Hepatocyte (in vitro differentiated cells): ENCODE data around the gene KIF18B. TPM values are rescaled to one million over a fixed set of nuclear protein-coding genes. Genes with fewer than 3 reads are reported as not detected.
A peak's percentile ranks its signal among the peaks of the same experiment; 100 is the strongest.

Source experiments
- DNase-seq: peaks from one replicate; pipeline ENCODE4 v3.0.0-alpha.2; 2016; ENCODE audit warnings: low spot score
- H2AFZ ChIP-seq: fragments of 200-600 bp; sonication (generic); 2 replicates; pipeline ENCODE4 v1.6.0; 2016; ENCODE audit warnings: antibody characterized with exemption, mild to moderate bottlenecking
- H3K27ac ChIP-seq: fragments of 200-600 bp; sonication (generic); 2 replicates; pipeline ENCODE4 v1.5.1; 2016; ENCODE audit warnings: mild to moderate bottlenecking
- H3K27me3 ChIP-seq: fragments of 200-600 bp; sonication (generic); 2 replicates; pipeline ENCODE4 v1.6.1; 2016
- H3K36me3 ChIP-seq: fragments of 200-600 bp; sonication (generic); replicated peaks from 2 replicates; pipeline ENCODE4 v1.5.1; 2016; ENCODE audit warnings: low read depth; ENCODE audit not compliant: insufficient read depth
- H3K4me1 ChIP-seq: fragments of 200-600 bp; sonication (generic); 2 replicates; pipeline ENCODE4 v1.5.1; 2016; ENCODE audit warnings: mild to moderate bottlenecking, moderate library complexity; ENCODE audit not compliant: insufficient read depth
- H3K4me2 ChIP-seq: fragments of 200-600 bp; sonication (generic); 2 replicates; pipeline ENCODE4 v1.6.0; 2016
- H3K4me3 ChIP-seq: fragments of 200-600 bp; sonication (generic); 2 replicates; pipeline ENCODE4 v1.5.1; 2016; ENCODE audit warnings: mild to moderate bottlenecking
- H3K79me2 ChIP-seq: fragments of 200-600 bp; sonication (generic); 2 replicates; pipeline ENCODE4 v1.6.0; 2017; ENCODE audit warnings: mild to moderate bottlenecking
- H3K9me2 ChIP-seq: fragments of 200-600 bp; sonication (generic); replicated peaks from 2 replicates; pipeline ENCODE4 v1.6.0; 2017; ENCODE audit warnings: mild to moderate bottlenecking; ENCODE audit not compliant: insufficient read depth
- H3K9me3 ChIP-seq: fragments of 200-600 bp; sonication (generic); 2 replicates; pipeline ENCODE4 v1.5.1; 2016; ENCODE audit warnings: low read depth, mild to moderate bottlenecking
- H4K20me1 ChIP-seq: fragments of 200-600 bp; sonication (generic); 2 replicates; pipeline ENCODE4 v1.6.0; 2016; ENCODE audit warnings: mild to moderate bottlenecking; ENCODE audit not compliant: insufficient read depth, poor library complexity, severe bottlenecking
- EZH2 ChIP-seq: fragments of 200-600 bp; sonication (generic); IDR thresholded peaks from 2 replicates; pipeline ENCODE4 v1.6.1; 2016; ENCODE audit warnings: antibody characterized with exemption, mild to moderate bottlenecking, borderline replicate concordance
- EZH2phosphoT487 ChIP-seq: fragments of 200-600 bp; sonication (generic); IDR thresholded peaks from one replicate; pipeline ENCODE4 v1.6.1; 2018; ENCODE audit warnings: antibody characterized with exemption, mild to moderate bottlenecking, low read depth, moderate library complexity; ENCODE audit not compliant: unreplicated experiment, severe bottlenecking
- WGBS: methylation state at CpG from one replicate; pipeline ENCODE4 v1.1.6; 2016; ENCODE audit warnings: low lambda C conversion rate; ENCODE audit errors: missing lambda C conversion rate; 5-methylcytosine and 5-hydroxymethylcytosine counted together
- polyA plus RNA-seq: library from polyadenylated mRNA; unstranded; fragments of >200 nt; fragmentation: Nextera tagmentation; extraction: Ambion mirVana; gene quantifications from 2 replicates; pipeline ENCODE4 v1.2.1, GENCODE V29; 2016
- total RNA-seq: library from RNA; depleted of rRNA; stranded (reverse); fragments of >200 nt; gene quantifications from 2 replicates; pipeline ENCODE4 v1.2.3, GENCODE V29; 2014
- TF ChIP-seq, protein P1 (sequence below): fragments of 200-600 bp; sonication (generic); IDR thresholded peaks from 2 replicates; pipeline ENCODE4 v1.5.1; 2016; ENCODE audit warnings: antibody characterized with exemption, mild to moderate bottlenecking; ENCODE audit not compliant: poor library complexity

The KIF18B gene
- total RNA-seq (1.8 and 2.1 TPM in 2 replicates), polyA plus RNA-seq (4.3 and 5.0 TPM in 2 replicates)

DNA sequence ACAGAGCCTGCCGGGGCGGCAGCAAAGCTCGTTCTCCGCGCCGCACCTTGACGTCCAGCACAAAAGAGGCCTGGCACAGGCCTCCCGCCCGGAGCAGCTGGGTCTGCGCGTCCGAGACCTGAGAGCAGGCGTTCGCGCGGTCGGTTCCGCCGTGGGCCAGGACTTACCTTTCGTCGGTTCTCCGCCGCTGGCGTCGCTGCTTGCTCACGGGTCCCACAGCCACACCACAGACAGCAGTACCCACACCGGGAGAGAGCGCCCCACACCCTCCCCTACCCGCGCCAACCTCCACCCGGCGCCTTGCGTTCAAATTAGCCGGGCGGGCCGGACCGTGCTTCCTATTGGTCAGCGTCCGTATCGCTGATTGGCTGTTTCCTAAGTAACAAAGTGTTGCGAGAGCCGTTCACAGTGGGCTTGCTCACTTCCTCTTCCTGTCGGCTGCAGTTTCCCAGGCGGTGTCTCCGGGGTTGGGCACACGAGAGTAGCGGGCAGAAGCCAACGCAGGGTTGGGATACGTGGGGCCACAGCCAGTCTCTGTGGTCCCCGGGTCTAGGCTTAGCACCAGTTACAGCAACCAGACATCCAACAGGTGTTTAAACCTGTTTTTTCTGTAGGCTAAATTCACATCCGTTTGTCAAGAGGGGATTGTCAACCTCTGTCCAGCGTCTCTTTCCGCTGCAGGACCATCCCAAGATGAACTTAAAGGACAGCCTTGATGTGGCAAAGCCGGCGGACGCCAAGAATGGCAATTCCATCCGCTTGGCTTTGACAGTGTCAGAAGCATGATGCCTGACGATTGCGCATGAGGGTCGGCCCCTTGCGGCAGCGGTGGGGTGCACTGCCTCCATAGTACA, at the start of gene KIF18B:
Gene KIF18B (minus strand): TSS at position 313 of the 854 bp plus-strand sequence. CDS start 11,429 bp downstream, outside the sequence.
- H3K4me1 ChIP-seq: peaks cover 3% of the 10 kb centered on the region
- 6% methylated on average over 57 of the region's 62 CpGs for WGBS
- H3K79me2 ChIP-seq: peaks cover 44% of the 10 kb centered on the region

DNA sequence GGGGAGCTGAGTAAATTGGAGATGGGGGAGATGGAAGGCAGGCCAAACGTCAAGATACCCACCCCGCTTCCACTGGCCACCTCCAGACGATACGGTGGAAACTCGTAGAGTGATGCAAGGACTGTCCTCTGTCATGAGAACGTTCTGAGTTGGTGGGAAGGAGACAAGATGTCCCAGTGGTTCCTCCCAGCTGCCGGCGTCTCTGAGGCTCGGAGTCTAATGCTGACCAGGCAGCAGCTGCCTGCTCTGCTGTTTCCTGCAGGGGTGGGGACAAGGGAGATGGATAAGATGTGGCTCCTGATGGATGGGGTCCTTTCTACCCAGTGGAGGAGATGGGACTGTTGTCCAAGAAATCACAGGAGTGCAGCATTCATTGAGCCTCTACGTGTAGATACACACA, 48.7 kb upstream of the KIF18B start:
- no peak overlapping the region for H3K4me3 ChIP-seq
- no peaks in the 10 kb centered on the region for H3K9me3 ChIP-seq
- H3K4me2 ChIP-seq: no peak overlapping the region
- WGBS: 80% methylated on average over 10 of the region's 10 CpGs
- no peaks in the 10 kb centered on the region for H3K79me2 ChIP-seq
- no peaks in the 10 kb centered on the region for H3K36me3 ChIP-seq
- H4K20me1 ChIP-seq: no peaks in the 10 kb centered on the region
- TF ChIP-seq EZH2 (no peak), EZH2phosphoT487 (no peak)
- TF ChIP-seq, protein P1, sequence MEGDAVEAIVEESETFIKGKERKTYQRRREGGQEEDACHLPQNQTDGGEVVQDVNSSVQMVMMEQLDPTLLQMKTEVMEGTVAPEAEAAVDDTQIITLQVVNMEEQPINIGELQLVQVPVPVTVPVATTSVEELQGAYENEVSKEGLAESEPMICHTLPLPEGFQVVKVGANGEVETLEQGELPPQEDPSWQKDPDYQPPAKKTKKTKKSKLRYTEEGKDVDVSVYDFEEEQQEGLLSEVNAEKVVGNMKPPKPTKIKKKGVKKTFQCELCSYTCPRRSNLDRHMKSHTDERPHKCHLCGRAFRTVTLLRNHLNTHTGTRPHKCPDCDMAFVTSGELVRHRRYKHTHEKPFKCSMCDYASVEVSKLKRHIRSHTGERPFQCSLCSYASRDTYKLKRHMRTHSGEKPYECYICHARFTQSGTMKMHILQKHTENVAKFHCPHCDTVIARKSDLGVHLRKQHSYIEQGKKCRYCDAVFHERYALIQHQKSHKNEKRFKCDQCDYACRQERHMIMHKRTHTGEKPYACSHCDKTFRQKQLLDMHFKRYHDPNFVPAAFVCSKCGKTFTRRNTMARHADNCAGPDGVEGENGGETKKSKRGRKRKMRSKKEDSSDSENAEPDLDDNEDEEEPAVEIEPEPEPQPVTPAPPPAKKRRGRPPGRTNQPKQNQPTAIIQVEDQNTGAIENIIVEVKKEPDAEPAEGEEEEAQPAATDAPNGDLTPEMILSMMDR: no peak
- no peaks in the 10 kb centered on the region for H3K9me2 ChIP-seq
- H3K27ac ChIP-seq: no peak overlapping the region
- DNase-seq: no peak
- H3K4me1 ChIP-seq: peaks cover 12% of the 10 kb centered on the region
- H2AFZ ChIP-seq: no peak overlapping the region
- H3K27me3 ChIP-seq: peaks cover 4% of the 10 kb centered on the region

More for the DNA sequence above, at the start of gene KIF18B:
- Histone ChIP-seq H3K9me2 (no peaks in the 10 kb centered on the region), H3K27ac (peak within 1 kb of the TSS; percentile 2), H3K27me3 (no peaks in the 10 kb centered on the region), H4K20me1 (no peaks in the 10 kb centered on the region), H2AFZ (peak within 1 kb of the TSS; percentile 54), H3K4me2 (peak within 1 kb of the TSS; percentile 91), H3K9me3 (no peaks in the 10 kb centered on the region), H3K4me3 (peak within 1 kb of the TSS; percentile 62), H3K36me3 (no peaks in the 10 kb centered on the region)
- peak; percentile 94 for DNase-seq
- TF ChIP-seq EZH2phosphoT487: no peak
- TF ChIP-seq, protein P1: no peak
- TF ChIP-seq EZH2: no peak

DNA sequence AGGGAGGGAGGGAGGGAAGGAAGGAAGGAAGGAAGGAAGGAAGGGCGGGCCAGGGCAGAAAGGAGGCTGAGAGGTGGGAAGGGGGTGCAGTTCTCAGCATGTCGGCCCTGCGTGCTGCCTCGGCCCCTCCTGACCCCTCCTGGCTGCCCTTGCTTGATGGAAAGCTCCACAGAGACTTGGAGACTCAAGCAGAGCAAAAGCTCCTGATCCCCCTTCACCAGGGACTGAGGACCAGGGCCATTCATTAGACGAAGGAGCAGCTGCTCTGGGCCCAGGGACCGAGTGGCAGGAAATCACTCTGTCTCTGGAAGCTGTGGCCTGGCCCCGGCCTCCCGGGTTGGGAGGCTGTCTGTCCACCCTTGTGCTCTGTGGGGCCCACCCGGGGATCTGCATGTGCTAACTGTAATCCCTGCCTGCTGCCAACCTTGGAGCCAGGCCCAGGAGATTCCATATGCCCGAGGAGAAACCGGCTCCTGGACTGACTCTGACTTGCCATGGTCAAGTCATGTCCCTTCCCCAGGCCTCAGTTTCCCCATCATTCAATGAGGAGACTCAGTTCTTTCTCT, 47.9 kb upstream of the KIF18B start:
- WGBS: 69% methylated on average over 7 of the region's 11 CpGs
- peaks cover 4% of the 10 kb centered on the region for H3K27me3 ChIP-seq
- no peak overlapping the region for H3K27ac ChIP-seq
- no peaks in the 10 kb centered on the region for H4K20me1 ChIP-seq
- no peaks in the 10 kb centered on the region for H3K36me3 ChIP-seq
- DNase-seq: no peak
- TF ChIP-seq EZH2phosphoT487: no peak
- TF ChIP-seq EZH2: no peak
- peaks cover 12% of the 10 kb centered on the region for H3K4me1 ChIP-seq
- H2AFZ ChIP-seq: no peak overlapping the region
- no peaks in the 10 kb centered on the region for H3K79me2 ChIP-seq
- no peak overlapping the region for H3K4me3 ChIP-seq
- no peaks in the 10 kb centered on the region for H3K9me2 ChIP-seq
- no peaks in the 10 kb centered on the region for H3K9me3 ChIP-seq
- no peak overlapping the region for H3K4me2 ChIP-seq
